Neural progenitor cell (in vitro differentiated cells): Measurements from ENCODE around the gene IQCK. TPM values are rescaled to one million over a fixed set of nuclear protein-coding genes. Genes with fewer than 3 reads are reported as not detected.
A peak's percentile ranks its signal among the peaks of the same experiment; 100 is the strongest.

Source experiments
- DNase-seq: peaks from one replicate; pipeline ENCODE4 v3.0.0-alpha.2; 2016; ENCODE audit warnings: low spot score
- H2AFZ ChIP-seq: fragments of 200-600 bp; sonication (generic); replicated peaks from 2 replicates; pipeline ENCODE4 v1.6.1; 2016; ENCODE audit warnings: antibody characterized with exemption
- H3F3A ChIP-seq: fragments of 200-600 bp; sonication (generic); 2 replicates; pipeline ENCODE4 v1.6.1; 2016; ENCODE audit warnings: antibody characterized with exemption, low read depth
- H3K27ac ChIP-seq: fragments of 200-600 bp; sonication (generic); 2 replicates; pipeline ENCODE4 v1.5.1; 2016; ENCODE audit warnings: mild to moderate bottlenecking
- H3K27me3 ChIP-seq: fragments of 200-600 bp; sonication (generic); 2 replicates; pipeline ENCODE4 v1.6.1; 2016; ENCODE audit warnings: mild to moderate bottlenecking, moderate library complexity
- H3K36me3 ChIP-seq: fragments of 200-600 bp; sonication (generic); 2 replicates; pipeline ENCODE4 v1.5.1; 2016
- H3K4me1 ChIP-seq: fragments of 200-600 bp; sonication (generic); 2 replicates; pipeline ENCODE4 v1.6.1; 2016; ENCODE audit warnings: mixed run types
- H3K4me2 ChIP-seq: fragments of 200-600 bp; sonication (generic); 2 replicates; pipeline ENCODE4 v1.6.1; 2016
- H3K4me3 ChIP-seq: fragments of 200-600 bp; sonication (generic); 2 replicates; pipeline ENCODE4 v1.5.1; 2016
- H3K79me2 ChIP-seq: fragments of 200-600 bp; sonication (generic); 2 replicates; pipeline ENCODE4 v1.6.1; 2016; ENCODE audit warnings: low read depth
- H3K9ac ChIP-seq: fragments of 200-600 bp; sonication (generic); 2 replicates; pipeline ENCODE4 v1.6.1; 2016
- H3K9me3 ChIP-seq: fragments of 200-600 bp; sonication (generic); 2 replicates; pipeline ENCODE4 v1.5.1; 2016; ENCODE audit warnings: low read depth
- H4K20me1 ChIP-seq: fragments of 200-600 bp; sonication (generic); 2 replicates; pipeline ENCODE4 v1.6.1; 2016; ENCODE audit warnings: low read depth
- H3K27ac Mint-ChIP-seq: 3 replicates; pipeline ENCODE4 v1.8.0; 2021; ENCODE audit warnings: mixed read lengths
- H3K27me3 Mint-ChIP-seq: 2 replicates; pipeline ENCODE4 v1.8.0; 2022; ENCODE audit warnings: low read depth, mild to moderate bottlenecking, inconsistent platforms, moderate library complexity, mixed read lengths; ENCODE audit not compliant: insufficient read depth
- H3K36me3 Mint-ChIP-seq: 3 replicates; pipeline ENCODE4 v1.8.0; 2021; ENCODE audit warnings: mixed read lengths
- H3K4me1 Mint-ChIP-seq: 3 replicates; pipeline ENCODE4 v1.8.0; 2021; ENCODE audit warnings: mixed read lengths
- H3K4me3 Mint-ChIP-seq: 3 replicates; pipeline ENCODE4 v1.8.0; 2021; ENCODE audit warnings: mild to moderate bottlenecking, moderate library complexity, mixed read lengths
- H3K9me3 Mint-ChIP-seq: 3 replicates; pipeline ENCODE4 v1.8.0; 2020; ENCODE audit warnings: mixed read lengths
- EZH2 ChIP-seq: fragments of 200-600 bp; sonication (generic); IDR thresholded peaks from 2 replicates; pipeline ENCODE4 v1.6.1; 2017; ENCODE audit warnings: antibody characterized with exemption, mild to moderate bottlenecking, moderate library complexity
- EZH2phosphoT487 ChIP-seq: fragments of 200-600 bp; sonication (generic); IDR thresholded peaks from 2 replicates; pipeline ENCODE4 v1.6.1; 2017; ENCODE audit warnings: antibody characterized with exemption
- total RNA-seq: library from RNA; depleted of rRNA; stranded (reverse); fragments of >200 nt; gene quantifications from 2 replicates; pipeline ENCODE4 v1.2.3, GENCODE V29; 2015; ENCODE audit warnings: low replicate concordance
- TF ChIP-seq, protein P1 (sequence below): fragments of 200-600 bp; sonication (generic); IDR thresholded peaks from 2 replicates; pipeline ENCODE4 v1.5.1; 2017; ENCODE audit warnings: antibody characterized with exemption, mild to moderate bottlenecking

IQCK gene
- total RNA-seq, 1 donor from 2014 or later: 22.1 TPM

- peak overlapping the region; percentile 8 for H3K4me3 Mint-ChIP-seq
- no peak for DNase-seq
- peaks cover 67% of the 10 kb centered on the region for H3K4me1 ChIP-seq
- H3K9ac ChIP-seq: no peak overlapping the region
- H3K36me3 ChIP-seq: no peaks in the 10 kb centered on the region
- H2AFZ ChIP-seq: no peak overlapping the region
- peaks cover 2% of the 10 kb centered on the region for H3K27me3 Mint-ChIP-seq
- peaks cover 36% of the 10 kb centered on the region for H3K79me2 ChIP-seq
- peaks cover 6% of the 10 kb centered on the region for H4K20me1 ChIP-seq
- H3K27me3 ChIP-seq: no peaks in the 10 kb centered on the region
- H3K27ac ChIP-seq: no peak overlapping the region
- peak overlapping the region; percentile 99 for H3K27ac Mint-ChIP-seq
- H3K36me3 Mint-ChIP-seq: peaks cover 35% of the 10 kb centered on the region
- peaks cover 77% of the 10 kb centered on the region for H3F3A ChIP-seq
- H3K9me3 ChIP-seq: no peaks in the 10 kb centered on the region
- H3K4me3 ChIP-seq: no peak overlapping the region
- peak overlapping the region; percentile 75 for H3K4me2 ChIP-seq
- TF ChIP-seq, protein P1, sequence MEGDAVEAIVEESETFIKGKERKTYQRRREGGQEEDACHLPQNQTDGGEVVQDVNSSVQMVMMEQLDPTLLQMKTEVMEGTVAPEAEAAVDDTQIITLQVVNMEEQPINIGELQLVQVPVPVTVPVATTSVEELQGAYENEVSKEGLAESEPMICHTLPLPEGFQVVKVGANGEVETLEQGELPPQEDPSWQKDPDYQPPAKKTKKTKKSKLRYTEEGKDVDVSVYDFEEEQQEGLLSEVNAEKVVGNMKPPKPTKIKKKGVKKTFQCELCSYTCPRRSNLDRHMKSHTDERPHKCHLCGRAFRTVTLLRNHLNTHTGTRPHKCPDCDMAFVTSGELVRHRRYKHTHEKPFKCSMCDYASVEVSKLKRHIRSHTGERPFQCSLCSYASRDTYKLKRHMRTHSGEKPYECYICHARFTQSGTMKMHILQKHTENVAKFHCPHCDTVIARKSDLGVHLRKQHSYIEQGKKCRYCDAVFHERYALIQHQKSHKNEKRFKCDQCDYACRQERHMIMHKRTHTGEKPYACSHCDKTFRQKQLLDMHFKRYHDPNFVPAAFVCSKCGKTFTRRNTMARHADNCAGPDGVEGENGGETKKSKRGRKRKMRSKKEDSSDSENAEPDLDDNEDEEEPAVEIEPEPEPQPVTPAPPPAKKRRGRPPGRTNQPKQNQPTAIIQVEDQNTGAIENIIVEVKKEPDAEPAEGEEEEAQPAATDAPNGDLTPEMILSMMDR: no peak
- TF ChIP-seq EZH2 (no peak), EZH2phosphoT487 (no peak)
- peaks cover 81% of the 10 kb centered on the region for H3K4me1 Mint-ChIP-seq
- H3K9me3 Mint-ChIP-seq: no peaks in the 10 kb centered on the region
These were observed 140.4 kb downstream of the IQCK start for GRCh38 chr16:19858340-19859018.

- Histone ChIP-seq H3F3A (peaks cover 76% of the 10 kb centered on the region), H3K9ac (no peak overlapping the region), H3K4me2 (peak overlapping the region; percentile 75), H3K9me3 (no peaks in the 10 kb centered on the region), H3K79me2 (peaks cover 43% of the 10 kb centered on the region), H3K27me3 (no peaks in the 10 kb centered on the region), H3K27ac (no peak overlapping the region), H3K36me3 (no peaks in the 10 kb centered on the region), H2AFZ (no peak overlapping the region), H3K4me1 (peaks cover 60% of the 10 kb centered on the region), H4K20me1 (peaks cover 6% of the 10 kb centered on the region), H3K4me3 (no peak overlapping the region)
- Mint-ChIP-seq H3K27ac (peak overlapping the region; percentile 99), H3K4me1 (peaks cover 79% of the 10 kb centered on the region), H3K27me3 (peaks cover 2% of the 10 kb centered on the region), H3K36me3 (peaks cover 35% of the 10 kb centered on the region), H3K9me3 (no peaks in the 10 kb centered on the region), H3K4me3 (peak overlapping the region; percentile 33)
- TF ChIP-seq, protein P1: no peak
- TF ChIP-seq EZH2 (no peak), EZH2phosphoT487 (no peak)
- no peak for DNase-seq
These were observed 141.1 kb downstream of the IQCK start for GRCh38 chr16:19859166-19859565.

GRCh38 chr16:19859603-19860002, 141.5 kb downstream of the IQCK start:
- H3K9me3 Mint-ChIP-seq: no peaks in the 10 kb centered on the region
- H3K4me1 Mint-ChIP-seq: peaks cover 78% of the 10 kb centered on the region
- H4K20me1 ChIP-seq: peaks cover 6% of the 10 kb centered on the region
- peaks cover 73% of the 10 kb centered on the region for H3F3A ChIP-seq
- H3K27me3 Mint-ChIP-seq: peaks cover under 1% of the 10 kb centered on the region
- peak overlapping the region; percentile 90 for H3K27ac ChIP-seq
- DNase-seq: no peak
- no peaks in the 10 kb centered on the region for H3K36me3 ChIP-seq
- no peak overlapping the region for H3K9ac ChIP-seq
- peak overlapping the region; percentile 80 for H3K4me3 Mint-ChIP-seq
- H3K79me2 ChIP-seq: peaks cover 48% of the 10 kb centered on the region
- no peaks in the 10 kb centered on the region for H3K9me3 ChIP-seq
- H3K27me3 ChIP-seq: no peaks in the 10 kb centered on the region
- peaks cover 57% of the 10 kb centered on the region for H3K4me1 ChIP-seq
- H3K36me3 Mint-ChIP-seq: peaks cover 38% of the 10 kb centered on the region
- H2AFZ ChIP-seq: no peak overlapping the region
- TF ChIP-seq, protein P1: no peak
- TF ChIP-seq EZH2 (no peak), EZH2phosphoT487 (no peak)
- H3K4me3 ChIP-seq: peak overlapping the region; percentile 40
- H3K27ac Mint-ChIP-seq: peak overlapping the region; percentile 99
- peak overlapping the region; percentile 75 for H3K4me2 ChIP-seq
